ENCODE data around the gene NT5C3B.
"Not testable (repeated sequence)": the region's sequence is repeated elsewhere in the genome, so short reads cannot be mapped to it uniquely, and the experiment has no call there.

Gene NT5C3B

DNA sequence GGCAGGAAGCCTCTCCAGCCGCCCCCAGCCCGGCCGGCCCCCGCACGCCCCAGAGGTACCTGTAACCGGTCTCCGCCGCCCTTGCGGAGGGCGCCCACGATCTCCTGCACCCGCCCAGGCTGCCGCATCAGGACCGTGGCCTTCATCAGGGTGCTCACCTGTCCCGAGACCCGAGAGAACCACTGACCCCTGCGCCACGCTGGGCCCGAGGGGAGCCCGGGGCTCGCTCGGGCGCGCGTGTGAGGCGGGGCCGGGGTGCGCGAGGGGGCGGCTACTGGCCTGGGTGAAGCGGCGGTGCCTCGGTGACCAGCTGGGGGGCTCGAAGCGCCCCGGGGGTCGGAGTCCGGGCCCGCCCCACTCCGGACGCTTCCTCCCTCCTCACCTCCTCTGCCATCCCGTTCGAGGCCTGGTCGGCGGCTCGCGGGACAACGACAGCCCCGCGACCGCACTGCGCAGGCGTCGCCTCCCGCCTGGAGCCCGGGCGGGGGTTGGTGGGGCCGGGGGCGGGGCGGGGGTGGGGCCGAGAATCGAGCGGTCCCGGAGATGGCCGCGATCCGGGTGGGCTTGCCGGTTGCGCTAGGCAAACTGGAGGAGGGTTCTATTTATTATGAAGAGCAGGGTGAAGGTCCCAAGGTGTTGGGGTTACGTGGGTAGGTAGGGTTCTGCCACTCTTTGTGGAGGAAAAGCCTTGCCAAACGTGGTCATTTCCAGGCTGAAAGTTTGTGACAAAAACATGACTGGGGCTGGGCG lies at the start of gene NT5C3B:
Gene NT5C3B (minus strand): TSS at position 433 of the 750 bp plus-strand sequence. CDS start 39 bp downstream, at position 394.
- peak; percentile 97 for DNase-seq (ENCODE audit: low spot score)

DNA sequence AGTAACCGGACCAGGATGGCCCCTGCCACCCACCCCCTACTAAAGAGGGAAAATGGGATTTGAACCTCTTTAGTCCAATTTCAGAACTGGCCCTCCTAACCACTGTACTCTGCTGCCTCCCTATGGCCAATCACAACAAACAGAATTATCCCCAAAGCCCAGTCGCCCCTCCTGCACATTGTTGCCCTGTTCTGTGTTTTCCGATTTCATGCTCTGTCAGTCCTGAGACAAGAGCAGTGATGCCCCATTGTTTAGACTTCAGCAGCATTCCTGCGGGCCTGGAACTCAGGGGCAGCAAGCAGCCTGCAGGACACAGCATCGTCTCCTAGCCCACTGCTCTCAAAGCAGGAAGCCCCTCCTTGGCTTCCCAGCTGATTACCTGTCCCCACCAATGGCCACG lies 49.7 kb upstream of the NT5C3B start:
- DNase-seq (ENCODE audit: low spot score) = no peak

DNA sequence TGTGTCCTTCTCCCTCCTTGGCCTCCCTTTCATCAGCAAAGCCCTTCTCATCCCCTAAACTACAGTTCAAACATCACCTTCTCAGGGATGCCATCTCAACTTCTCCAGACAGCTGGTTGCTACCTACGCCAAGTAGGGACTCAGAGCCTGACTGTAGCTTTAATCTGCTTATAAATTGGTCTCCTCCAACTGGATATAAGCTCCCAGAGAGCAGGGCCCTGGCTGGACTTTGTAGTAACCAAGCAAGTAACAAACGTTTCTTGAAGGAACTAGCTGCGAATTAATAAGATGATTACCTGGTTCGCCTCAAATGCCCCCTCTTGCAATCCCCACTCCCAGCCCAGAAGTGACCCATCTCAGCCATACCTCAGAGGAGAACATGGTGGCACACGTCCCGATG lies 46.7 kb upstream of the NT5C3B start:
- DNase-seq (ENCODE audit: low spot score) = no peak

DNA sequence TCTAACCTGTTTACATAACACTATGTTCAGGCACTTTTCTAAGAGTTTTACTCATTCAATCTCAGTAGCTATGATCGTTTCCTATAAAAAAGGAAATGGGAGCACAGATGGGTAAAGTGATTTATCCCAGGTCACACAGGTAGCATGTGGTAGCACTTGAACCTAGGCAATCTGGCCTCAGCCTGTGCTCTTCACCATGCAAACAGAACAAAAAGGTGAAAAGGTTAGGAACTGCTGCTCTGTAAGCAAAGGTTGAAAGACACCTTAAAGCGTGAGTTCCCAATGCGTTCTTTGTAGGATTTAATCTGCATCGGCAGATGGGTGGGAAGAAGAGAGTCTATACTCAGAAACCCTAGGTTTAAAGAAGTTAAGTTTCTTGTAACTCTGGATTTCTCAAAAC lies 44.1 kb upstream of the NT5C3B start:
- DNase-seq (ENCODE audit: low spot score) = no peak

DNA sequence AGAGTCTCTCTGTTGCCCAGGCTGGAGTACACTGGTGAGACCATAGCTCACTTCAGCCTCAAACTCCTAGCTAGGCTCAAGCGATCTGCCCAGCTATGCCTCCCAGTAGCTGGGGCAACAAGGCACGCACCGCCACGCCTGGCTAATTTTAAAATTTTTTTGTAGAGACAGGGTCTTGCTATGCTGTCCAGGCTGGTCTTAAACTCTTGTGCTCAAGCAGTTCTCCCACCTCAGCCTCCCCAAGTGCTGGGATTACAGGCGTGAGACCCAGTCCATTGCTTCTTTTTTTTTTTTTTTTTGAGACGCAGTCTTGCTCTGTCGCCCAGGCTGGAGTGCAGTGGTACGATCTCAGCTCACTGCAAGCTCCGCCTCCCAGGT lies 38.2 kb upstream of the NT5C3B start:
- not testable (repeated sequence) for DNase-seq (ENCODE audit: low spot score)

DNA sequence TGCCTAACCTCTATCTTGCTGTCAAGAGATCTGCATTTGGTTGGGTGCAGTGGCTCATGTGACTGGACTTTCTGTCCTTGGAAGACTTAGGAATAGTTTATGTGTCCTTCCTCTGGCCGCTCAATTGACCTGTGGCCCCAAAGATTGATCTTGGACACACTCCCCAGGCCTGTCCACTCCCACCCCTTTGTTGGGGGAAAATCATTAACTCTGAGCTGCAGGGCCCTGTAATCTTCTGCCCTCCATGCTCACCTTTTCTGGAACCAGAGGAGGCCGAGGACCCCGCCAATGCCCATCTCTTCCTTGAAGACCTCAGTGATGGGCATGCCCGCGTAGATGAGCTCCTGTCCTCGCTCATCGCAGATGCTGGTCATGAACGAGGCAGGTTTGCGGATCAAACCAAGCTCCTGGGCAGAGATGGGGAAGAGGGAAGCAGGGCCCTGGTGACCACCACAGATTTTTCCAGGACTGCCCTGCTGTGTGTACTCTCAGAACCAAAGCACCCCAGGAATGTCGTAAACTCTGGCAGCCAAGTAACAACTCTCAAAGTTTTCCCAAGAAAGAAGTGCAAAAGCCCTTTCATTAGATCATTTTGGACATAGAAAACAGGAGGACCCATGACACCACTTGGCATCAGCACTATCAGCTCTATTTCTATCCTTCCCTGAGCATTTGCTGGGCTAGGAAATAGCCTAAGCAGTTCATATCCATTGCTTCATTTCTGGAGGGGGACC lies 37.7 kb upstream of the NT5C3B start:
- no peak for DNase-seq (ENCODE audit: low spot score)

DNA sequence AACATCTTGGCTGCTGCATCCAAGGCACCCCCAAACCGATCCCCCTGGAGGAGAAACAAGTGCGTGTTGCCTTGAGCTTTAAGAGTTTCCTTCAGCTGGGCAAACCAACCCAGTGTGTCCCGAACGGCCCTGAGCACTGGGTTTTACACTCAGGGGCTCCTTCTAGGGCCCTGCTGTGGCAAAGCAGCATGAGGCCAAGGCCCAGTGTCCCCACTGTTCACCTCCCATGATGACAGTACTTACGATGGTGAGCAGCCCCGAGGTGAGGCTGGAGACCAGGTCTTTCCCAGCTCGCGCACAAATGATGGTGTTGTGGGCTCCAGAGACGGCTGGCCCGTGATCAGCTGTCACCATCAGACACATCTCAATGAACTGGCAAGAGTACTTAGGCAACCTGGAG lies 35.8 kb upstream of the NT5C3B start:
- no peak for DNase-seq (ENCODE audit: low spot score)

DNA sequence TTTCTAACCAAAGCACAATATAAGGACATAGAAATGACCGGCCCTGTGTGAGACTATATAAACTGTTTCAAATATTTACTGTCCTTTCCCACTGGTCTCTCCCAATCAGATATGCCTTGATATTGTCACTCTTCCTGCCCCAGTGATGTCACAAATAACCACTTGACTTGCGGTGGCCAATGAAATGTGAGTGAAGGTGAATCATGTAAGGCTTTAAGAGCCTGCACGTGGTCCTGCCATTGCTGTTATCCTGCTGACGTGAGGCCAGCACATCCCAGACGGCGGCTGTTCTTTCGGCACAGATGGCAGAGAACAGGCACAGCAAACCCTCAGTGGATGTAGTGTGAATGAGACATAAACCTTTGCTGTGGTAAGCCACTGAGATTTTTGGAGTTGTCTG lies 34.6 kb upstream of the NT5C3B start:
- DNase-seq (ENCODE audit: low spot score) = no peak

DNA sequence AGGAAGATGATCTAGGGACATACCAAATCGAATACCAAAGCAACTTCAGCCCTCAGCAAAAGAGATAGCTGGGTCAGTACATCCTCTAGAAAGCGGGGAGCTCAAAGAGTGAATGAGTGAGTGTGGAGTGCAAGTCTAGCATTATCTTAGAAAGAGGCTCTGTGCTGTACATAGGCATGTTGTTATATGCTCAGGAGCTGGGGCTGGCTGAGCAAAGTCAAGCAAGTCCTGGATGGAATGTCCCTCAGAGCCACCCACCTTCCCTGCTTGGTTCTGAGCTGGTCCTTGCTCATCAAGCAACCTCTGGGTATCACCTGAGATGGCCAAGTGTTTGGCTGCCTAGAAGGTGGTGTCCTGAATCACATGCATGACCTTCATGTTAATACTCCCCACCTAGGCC lies 34.1 kb upstream of the NT5C3B start:
- DNase-seq (ENCODE audit: low spot score) = no peak

DNA sequence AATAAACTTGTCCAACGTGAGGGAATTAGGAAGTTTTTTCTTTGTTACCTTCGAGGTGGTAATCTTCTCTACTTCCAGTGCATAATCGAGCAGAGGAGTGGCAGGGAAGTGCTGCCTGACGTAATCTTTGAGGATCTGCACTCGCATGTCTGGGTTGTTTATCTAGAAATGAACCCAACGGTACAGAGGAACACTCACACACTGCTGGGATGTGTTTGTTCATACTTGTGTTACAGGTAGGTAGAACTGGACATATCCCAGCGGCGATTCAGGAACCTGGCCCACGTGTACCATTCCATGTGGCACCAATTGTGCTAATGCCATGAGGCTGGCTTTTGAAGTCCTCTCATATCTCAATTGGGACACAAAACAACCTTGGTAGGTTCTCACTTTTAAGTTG lies 33.4 kb upstream of the NT5C3B start:
- no peak for DNase-seq (ENCODE audit: low spot score)

DNA sequence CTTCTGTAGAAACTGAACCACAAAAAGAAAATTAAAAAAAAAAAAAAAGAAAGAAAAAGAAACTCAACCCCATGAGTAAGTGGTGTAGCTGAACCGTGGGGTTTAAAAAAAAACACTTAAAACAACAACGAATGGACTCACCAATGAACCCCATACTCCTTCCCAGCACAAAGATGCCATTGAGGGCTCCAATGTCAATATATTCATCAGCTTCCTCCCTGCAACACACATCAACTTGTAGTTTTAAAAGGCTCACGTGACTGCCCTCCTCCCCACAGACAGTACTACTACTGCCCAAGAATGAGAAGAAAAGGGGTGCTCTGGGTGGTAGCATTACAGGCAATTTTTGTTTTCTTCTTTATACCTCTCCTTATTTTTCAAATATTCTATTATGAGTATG lies 32.5 kb upstream of the NT5C3B start:
- DNase-seq (ENCODE audit: low spot score) = no peak

DNA sequence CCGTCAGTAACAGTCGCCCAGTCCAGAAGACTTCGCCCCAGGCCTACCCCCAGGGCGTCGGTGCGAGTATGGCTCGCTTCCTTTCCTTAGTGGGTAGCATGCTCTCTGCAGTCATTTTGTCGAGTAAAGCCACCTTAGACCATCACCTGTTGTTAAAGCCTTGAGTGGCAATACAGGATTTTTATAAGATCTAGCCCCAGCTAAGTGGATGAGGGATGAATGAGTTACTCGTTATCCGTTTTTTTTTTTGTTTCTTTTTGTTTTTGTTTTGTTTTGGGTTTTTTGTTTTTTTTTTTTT lies 29.5 kb upstream of the NT5C3B start:
- DNase-seq (ENCODE audit: low spot score) = no peak

DNA sequence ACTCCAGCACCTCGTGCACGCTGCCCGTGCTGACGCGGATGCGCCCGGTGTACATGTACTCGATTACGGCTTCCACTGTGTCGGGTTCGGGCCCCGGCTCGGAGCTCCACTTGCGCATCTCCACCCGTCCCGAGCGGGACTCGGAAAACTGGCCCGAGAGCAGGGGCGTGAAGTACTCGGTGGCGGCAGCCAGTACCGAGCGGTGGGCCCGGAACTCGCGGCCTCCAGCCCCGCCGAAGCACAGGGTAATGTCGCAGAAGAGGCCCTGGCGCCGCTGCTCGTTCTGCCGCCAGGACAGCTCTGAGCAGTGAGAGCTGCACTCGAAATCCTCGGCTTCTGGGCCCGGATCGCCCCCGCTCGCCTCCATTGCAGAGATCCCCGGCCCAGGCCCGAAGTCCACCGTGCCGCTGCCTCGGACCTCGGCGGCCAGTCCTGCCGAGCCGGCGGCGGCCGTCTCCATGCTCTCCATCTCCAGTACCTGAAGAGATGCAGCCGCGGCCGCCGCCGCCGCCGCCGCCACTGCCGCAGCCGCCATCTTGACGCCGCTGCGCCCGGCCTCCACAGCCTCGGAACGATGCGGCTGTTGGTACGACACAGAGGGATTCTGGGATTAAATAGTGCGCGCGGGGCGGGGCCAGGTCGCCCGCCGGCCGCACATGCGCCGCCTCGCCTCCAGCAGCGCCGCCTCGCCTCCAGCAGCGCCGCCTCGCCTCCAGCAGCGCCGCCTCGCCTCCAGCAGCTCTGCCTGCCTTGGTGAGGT lies 29.0 kb upstream of the NT5C3B start, which contains the start of gene KLHL11:
Gene KLHL11 (minus strand): TSS at position 588 of the 760 bp plus-strand sequence. CDS start 53 bp downstream, at position 535.
- peak; percentile 97 for DNase-seq (ENCODE audit: low spot score)

DNA sequence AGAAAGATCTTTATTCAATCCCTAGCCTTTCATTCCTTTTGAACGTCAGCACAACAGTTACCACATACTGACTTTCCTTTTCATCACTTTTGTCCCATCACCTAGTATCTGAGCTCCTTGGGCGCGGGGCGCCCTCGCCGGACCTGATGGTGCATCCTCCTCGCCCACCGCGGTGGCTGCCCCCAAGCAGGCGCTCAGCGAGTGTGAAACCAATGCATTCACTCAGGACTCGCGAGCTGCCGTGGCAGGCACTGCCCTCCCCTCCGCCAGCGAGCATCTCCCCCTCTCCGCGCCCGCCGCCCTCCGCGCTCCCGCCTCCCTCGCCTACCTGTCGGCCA lies 28.4 kb upstream of the NT5C3B start:
- DNase-seq (ENCODE audit: low spot score) = no peak

DNA sequence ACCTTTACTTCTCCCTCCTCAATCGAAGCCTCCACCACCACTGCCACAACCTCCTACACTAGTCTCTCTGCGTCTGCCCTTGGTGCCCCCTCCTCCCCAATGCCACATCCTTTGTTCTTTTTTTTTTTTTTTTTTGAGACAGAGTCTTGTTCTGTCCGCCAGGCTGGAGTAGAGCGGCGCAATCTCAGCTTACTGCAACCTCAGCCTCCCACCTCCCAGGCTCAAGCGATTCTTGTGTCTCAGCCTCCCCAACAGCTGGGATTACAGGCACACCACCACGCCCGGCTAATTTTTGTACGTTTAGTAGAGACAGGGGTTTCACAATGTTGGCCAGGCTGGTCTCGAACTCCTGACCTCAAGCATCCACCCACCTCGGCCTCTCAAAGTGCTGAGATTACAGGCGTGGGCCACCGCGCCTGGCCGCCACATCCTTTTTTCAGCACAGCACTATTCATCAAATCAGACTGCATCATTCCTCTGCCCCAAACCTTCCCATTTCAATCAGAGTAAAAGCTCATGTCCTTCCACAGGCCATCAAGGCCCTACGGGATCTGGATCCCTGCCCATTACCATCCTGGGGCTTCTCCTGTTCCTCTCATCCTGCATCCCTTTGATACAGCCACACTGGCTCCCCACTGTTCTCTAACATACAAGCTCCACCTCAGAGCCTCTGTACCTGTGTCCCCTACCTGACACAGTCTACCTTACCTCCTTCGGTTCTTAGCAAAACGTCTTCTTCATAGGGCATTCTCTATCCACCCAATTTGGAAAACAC lies 27.2 kb upstream of the NT5C3B start:
- DNase-seq (ENCODE audit: low spot score) = no peak

DNA sequence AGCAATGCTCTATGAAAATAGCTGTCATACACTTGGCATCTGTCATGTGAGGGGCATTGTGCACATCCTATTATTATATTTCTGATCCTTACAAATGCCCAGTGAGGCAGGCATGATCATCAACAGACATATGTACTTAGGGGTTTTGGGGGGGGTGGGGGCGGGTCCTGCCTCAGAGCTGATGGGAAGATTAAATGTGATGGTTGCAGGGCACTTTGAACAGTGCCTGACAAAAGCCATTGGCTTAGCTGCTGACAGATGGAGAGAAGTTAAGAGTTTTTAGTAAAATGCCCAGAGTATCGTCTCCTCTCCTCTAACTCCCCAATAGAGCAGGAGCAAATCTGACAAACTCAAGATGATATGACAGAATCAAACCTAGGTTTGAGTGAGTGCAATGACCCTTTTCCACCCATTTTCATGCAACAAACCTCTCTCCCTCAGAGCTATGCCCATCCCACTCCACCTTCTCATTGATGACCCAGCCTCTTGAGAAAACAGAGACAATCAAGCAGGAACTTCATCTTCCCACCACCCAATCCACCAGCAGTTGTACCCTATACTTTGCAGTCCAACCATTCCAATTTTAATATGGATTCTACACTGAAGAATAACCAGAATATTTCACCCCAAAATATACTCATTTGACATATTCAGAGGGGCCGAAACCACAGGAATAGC lies 24.4 kb upstream of the NT5C3B start:
- DNase-seq (ENCODE audit: low spot score) = no peak

DNA sequence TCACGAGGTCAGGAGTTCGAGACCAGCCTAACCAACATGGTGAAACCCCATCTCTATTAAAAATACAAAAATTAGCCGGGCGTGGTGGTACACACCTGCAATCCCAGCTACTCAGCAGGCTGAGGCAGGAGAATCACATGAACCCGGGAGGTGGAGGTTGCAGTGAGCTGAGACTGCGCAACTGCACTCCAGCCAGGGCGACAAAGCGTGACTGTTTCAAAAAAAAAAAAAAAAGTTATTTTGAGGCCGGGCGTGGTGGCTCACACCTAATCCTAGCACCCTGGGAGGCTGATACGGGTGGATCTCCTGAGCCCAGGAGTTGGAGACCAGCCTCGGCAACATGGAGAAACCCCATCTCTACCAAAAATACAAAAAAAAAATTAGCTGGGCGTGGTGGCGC lies 15.3 kb upstream of the NT5C3B start:
- DNase-seq (ENCODE audit: low spot score) = not testable (repeated sequence)

DNA sequence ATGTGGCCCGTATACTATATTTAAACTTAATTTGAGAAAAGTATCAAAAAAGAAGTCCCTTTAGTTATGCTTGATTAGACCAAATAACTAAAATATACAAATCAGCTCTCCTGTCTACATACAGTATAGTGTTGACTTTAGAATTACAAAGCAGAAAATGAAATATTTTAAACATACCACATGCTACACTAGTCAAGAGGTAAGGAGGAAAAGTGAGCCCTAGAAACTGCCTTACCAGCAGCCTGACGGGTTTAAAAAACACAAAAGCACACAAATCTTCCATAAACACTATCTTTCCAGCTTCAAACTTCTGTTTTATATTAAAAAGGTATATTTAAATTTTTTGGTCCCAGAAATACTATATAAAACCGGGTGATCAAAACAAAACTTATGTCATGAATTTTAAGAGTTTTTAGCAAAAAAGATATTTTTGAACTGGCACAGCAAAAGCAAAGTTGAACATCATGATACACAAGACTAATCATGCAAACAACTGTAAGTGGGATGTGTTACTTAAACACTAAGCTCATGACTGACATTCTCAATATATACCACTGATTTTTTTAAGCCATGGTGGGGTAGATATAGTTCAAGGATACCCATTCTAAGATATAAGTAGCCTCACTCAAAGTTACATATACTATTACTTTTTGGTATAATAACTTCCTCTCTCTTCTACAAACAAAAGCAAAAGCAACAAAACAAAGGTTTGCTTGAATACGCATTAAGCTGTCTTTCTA lies 13.4 kb upstream of the NT5C3B start:
- DNase-seq (ENCODE audit: low spot score) = no peak

DNA sequence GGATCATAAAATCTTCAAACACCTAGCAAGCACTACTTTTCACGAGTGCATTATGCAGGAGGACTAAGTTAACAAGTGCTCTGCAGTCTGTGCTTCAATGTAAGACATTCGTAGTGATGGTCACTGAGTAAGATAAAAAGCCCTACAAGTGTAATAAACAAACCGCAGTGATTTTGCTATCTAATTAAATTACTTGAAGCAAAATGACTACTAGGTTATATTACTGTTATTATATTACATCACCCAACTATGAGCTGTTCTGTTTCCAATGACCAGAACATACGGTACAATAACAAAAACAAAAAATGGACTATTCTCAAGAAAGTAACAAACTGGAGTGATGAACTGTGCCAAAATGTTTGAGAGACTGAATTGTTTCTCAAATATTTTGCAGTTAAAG lies 12.8 kb upstream of the NT5C3B start:
- DNase-seq (ENCODE audit: low spot score) = no peak

DNA sequence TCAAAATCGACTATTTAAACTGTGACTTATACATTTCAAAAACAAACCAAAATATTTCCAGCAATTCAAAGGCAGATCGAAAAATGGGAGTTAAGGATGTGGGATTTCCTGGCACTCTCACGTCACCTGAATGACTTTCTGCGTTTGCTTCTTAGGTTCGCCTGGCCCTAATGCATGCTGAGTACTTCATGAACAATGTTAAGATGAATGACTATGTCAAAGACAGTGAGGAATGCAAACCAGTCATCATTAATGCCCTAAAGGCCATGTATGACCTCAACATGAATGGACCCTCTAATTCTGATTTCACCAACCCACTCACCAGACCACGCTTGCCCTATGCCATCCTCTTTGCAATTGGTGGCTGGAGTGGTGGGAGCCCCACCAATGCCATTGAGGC lies 8.9 kb upstream of the NT5C3B start:
- no peak for DNase-seq (ENCODE audit: low spot score)

DNA sequence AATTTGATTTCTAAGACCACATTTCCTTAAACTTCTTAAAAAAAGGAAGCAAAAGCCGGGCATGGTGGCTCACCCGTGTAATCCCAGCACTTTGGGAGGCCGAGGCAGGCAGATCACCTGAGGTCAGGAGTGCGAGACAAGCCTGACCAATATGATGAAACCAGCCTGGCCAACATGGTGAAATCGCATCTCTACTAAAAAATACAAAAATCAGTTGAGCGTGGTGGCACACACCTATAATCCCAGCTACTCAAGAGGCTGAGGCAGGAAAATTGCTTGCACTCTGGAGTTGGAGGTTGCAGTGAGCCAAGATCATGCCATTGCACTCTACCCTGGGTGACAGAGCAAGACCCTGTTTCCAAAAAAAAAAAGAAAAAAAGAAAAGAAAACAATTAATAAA lies 4.7 kb upstream of the NT5C3B start:
- DNase-seq (ENCODE audit: low spot score) = not testable (repeated sequence)
